GM18907 (cell line): ENCODE data around the gene SLC19A3.
"Not testable (repeated sequence)": the region's sequence is repeated elsewhere in the genome, so short reads cannot be mapped to it uniquely, and the experiment has no call there.

Source experiments
- ATAC-seq: cut with Tn5 transposase; IDR thresholded peaks from one replicate; pipeline ENCODE4 v1.9.1; 2021; ENCODE audit warnings: mild to moderate bottlenecking, moderate library complexity; ENCODE audit not compliant: unreplicated experiment

The SLC19A3 gene

GRCh38 chr2:227717687-227718567 is at the start of gene SLC19A3:
TSS of gene SLC19A3 (minus strand) at chr2:227718028. CDS start at chr2:227702318, 15,710 bp downstream.
- no peak for ATAC-seq

GRCh38 chr2:227766373-227766883 is 48.6 kb upstream of the SLC19A3 start:
- peak; percentile 99 for ATAC-seq

GRCh38 chr2:227765788-227766372 is 48.1 kb upstream of the SLC19A3 start:
- no peak for ATAC-seq

GRCh38 chr2:227761740-227762476 is 44.1 kb upstream of the SLC19A3 start:
- ATAC-seq = no peak

DNA sequence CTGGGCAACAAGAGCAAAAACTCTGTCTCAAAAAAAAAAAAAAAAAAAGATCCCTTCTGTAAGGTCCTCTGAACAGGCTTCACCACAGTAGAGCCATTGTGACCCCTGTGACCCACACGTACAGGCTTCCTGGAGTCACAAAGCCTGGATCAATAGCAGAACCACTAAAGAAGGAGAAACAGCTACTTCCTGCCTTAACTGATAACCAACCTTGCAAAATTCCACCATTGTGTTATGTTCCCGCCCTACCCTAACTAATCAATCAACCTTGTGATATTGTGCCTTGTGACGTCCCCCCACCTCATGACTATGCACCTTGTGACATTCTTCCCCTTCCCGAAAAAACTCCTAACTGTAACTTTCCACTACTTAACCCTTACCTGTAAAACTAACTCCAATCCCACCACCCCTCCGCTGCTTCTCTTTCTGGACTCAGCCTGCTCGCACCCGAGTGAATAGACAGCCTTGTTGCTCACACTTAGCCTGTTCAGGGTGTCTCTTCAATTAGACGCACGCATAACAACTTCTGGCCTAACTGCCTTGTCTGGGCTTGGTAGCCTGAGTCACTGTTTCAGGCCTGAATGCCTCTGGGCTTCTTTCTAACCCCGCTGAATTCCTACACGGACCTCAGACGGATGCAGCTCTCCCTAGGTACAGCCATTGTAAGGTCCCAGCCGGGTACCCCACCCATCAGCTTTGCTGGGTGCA is 41.7 kb upstream of the SLC19A3 start:
- ATAC-seq = no peak

DNA sequence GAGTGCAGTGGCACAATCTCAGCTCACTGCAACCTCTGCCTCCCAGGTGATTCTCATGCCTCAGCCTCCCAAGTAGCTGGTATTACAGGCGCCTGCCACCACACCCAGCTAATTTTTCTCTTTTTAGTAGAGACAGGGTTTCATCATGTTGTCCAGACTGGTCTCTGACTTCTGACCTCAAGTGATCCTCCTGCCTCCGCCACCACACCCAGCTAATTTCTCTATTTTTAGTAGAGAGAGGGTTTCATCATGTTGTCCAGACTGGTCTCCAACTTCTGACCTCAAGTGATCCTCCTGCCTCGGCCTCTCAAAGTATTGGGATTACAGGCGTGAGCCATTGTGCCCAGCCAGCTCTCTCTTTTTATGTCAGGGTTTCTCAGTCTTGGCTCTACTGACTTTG is 38.4 kb upstream of the SLC19A3 start:
- not testable (repeated sequence) for ATAC-seq

- ATAC-seq = no peak
These were observed 30.3 kb upstream of the SLC19A3 start for GRCh38 chr2:227748079-227748478.

- no peak for ATAC-seq
These were observed 27.8 kb upstream of the SLC19A3 start, which contains the start of gene SCYGR8 for GRCh38 chr2:227745594-227745993. TSS of gene SCYGR8 (plus strand) at chr2:227745894. CDS start at chr2:227745894, 0 bp downstream.

- ATAC-seq = not testable (repeated sequence)
These were observed 22.9 kb upstream of the SLC19A3 start for GRCh38 chr2:227740705-227741104.

DNA sequence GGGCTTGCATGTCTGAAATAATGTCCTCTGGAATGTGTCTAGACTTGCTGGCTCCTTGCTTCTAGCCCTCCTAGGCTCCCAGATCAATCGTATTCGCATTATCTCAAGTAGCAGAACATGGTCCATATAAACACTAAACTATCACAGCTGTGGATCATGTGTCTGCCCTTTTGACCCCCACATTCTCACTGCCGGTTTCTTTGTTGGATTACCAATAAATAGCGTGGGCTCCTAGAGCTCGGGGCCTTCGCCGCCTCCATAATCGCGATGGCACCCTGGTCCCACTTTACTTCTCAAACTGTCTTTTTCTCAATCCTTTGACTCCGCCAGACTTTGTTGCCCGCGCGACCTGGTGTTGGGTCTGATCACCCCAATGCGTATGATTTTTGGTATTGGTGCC is 21.5 kb upstream of the SLC19A3 start:
- ATAC-seq = no peak

DNA sequence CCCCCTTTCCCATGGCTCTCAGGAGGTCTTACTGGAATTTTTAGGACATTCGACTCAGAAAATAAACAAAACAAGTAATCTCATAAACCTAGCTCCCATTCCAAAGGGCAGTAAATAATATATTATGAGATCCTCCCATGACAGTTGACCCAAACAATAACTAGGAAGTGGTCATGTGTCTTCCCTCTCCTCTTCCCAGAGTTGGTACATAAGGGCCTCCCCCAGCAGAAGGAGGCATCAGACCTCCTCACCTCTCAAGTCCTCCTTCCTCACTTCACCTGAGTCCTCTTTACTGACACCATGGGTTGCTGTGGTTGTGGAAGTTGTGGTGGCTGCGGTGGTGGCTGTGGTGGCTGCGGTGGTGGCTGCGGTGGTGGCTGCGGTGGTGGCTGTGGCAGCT is 10.2 kb upstream of the SLC19A3 start, which contains the start of gene SCYGR7:
TSS of gene SCYGR7 (plus strand) at position 301 of the 400 bp plus-strand sequence. CDS start at position 301, 0 bp downstream.
- no peak for ATAC-seq

- no peak for ATAC-seq
These were observed 6.7 kb upstream of the SLC19A3 start, which contains the start of gene SCYGR6 for GRCh38 chr2:227724394-227725039. TSS of gene SCYGR6 (minus strand) at chr2:227724757. CDS start at chr2:227724757, 0 bp downstream.

DNA sequence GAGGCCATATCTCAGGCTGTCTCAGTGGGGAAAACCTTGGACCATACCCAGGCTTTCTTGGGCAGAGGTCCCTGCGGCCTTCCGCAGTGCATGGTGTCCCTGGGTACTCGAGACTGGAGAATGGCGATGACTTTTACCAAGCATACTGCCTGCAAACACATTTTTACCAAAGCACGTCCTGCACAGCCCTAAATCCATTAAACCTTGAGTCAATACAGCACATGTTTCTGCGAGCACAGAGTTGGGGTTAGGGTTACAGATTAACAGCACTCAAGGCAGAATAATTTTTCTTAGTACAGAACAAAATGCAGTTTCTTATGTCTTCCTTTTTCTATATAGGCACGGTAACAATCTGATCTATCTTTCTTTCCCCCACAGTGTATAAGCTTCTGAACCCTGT is 5.0 kb upstream of the SLC19A3 start:
- not testable (repeated sequence) for ATAC-seq

DNA sequence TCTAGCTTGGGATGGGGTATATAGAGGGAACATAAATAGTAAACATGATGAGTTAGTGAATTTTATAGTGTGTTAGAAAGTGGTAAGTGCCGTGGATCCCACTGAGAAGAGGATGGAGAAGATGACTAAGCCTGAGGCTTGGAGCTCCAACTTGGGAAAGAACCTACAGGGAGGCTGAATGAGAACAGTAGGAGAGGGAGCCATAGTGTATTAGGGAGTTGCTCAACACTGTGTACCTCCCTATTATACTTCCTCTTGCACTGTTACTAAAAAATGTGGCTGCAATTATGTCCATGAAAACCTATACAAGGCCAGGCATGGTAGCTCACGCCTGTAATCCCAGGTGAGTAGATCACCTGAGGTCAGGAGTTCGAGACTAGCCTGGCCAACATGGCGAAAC is 2.9 kb upstream of the SLC19A3 start:
- ATAC-seq = no peak

- ATAC-seq = no peak
These were observed 1.8 kb upstream of the SLC19A3 start for GRCh38 chr2:227719641-227720040.

GRCh38 chr2:227716501-227716900 is 1.3 kb downstream of the SLC19A3 start:
- ATAC-seq = no peak

GRCh38 chr2:227713291-227713690 is 4.5 kb downstream of the SLC19A3 start:
- no peak for ATAC-seq

DNA sequence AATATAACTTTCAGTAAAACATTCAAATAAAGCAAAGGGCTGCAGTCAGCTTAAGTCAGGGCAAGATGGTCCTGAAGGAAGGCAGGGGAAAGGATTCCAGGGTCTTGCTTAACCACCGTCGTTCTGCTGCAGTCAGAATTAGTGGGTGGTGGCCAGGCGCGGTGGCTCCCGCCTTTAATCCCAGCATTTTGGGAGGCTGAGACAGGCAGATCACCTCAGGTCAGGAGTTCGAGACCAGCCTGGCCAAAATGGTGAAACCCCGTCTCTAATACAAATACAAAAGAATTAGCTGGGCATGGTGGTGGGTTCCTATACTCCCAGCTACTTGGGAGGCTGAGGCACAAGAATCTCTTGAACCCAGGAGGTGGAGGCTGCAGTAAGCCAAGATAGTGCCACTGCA is 6.8 kb downstream of the SLC19A3 start:
- no peak for ATAC-seq

GRCh38 chr2:227707390-227707789 is 10.4 kb downstream of the SLC19A3 start:
- no peak for ATAC-seq

DNA sequence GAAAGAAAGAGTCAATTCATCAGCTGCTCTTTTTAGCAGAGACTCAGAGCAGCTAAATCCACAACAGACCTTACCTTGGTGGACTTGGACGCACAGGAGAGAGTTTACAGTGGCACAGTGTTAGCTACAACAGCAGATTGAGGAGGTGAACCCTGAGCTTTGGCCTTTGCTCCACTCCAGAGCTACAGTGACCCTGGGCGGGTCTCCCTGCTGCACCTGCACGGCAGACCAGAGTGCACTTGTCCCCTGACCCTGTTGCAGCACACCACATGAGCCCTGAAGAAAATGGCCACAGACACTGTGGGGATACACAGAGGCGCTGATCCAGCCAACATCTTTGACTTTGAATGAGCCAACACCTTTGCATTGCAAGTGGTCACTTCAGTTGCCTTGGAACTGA is 11.0 kb downstream of the SLC19A3 start:
- no peak for ATAC-seq
